Measurements from ENCODE around the gene LEFTY1.

- TF ChIP-seq CTCF (IDR thresholded peaks at IDR 0.05) (no peak), EP300 (IDR thresholded peaks at IDR 0.05) (no peak), POLR2A (IDR thresholded peaks at IDR 0.05) (no peak)
Measured at GRCh38 chr1:225897595-225898514, 8.9 kb upstream of the LEFTY1 start.
